GM12878 (cell line): Measurements from ENCODE around the gene TRIM50. TPM values are rescaled to one million over a fixed set of nuclear protein-coding genes. Genes with fewer than 3 reads are reported as not detected.

Experiments used
- ATAC-seq: fragments of 200-7000 bp; cut with Tn5 transposase; 3 replicates; pipeline ENCODE4 v1.9.1; 2020; ENCODE audit warnings: mild to moderate bottlenecking, moderate library complexity
- BruUV-seq: library from RNA; stranded (reverse); fragments of 400-500 nt; replicated peaks from 2 replicates; lab custom pipeline; 2021; lab: Mats Ljungman, UMichigan
- CTCF ChIA-PET: fragments of 300-600 bp; sonication (Branson Sonifier 250); formaldehyde crosslinking; extraction: SDS; loops from one replicate; lab custom pipeline; 2021; ENCODE audit warnings: inconsistent platforms; lab: Yijun Ruan, JAX
- POLR2A ChIA-PET: fragments of 350-600 bp; formaldehyde crosslinking; extraction: SDS; loops from one replicate; lab custom pipeline; 2021; ENCODE audit warnings: inconsistent platforms; lab: Charles Lee
- RAD21 ChIA-PET: fragments of 300-600 bp; sonication (Branson Sonifier 250); formaldehyde crosslinking; loops from one replicate; lab custom pipeline; 2023; ENCODE audit warnings: antibody characterized with exemption; ENCODE audit not compliant: unreplicated experiment; lab: Charles Lee
- SMC1A ChIA-PET: fragments of 300-600 bp; sonication (Branson Sonifier 250); formaldehyde crosslinking; loops from one replicate; lab custom pipeline; 2023; ENCODE audit not compliant: unreplicated experiment, uncharacterized antibody; lab: Charles Lee
- DNase-seq: peaks from one replicate; pipeline ENCODE4 v3.0.0-alpha.2; 2011; ENCODE audit warnings: low read depth, low spot score
- FAIRE-seq: peaks from 3 replicates; lab custom pipeline; 2011; peaks lifted over from hg19 to GRCh38; lab: Jason Lieb, UNC
- H2AFZ ChIP-seq: 2 replicates; pipeline ENCODE4 v1.6.0; 2011; ENCODE audit warnings: low read depth, low read length, control low read depth; ENCODE audit not compliant: control insufficient read depth
- H3K27ac ChIP-seq: 2 replicates; pipeline ENCODE4 v1.5.1; 2011; ENCODE audit warnings: control low read depth; ENCODE audit not compliant: control insufficient read depth, insufficient read depth
- H3K27me3 ChIP-seq, 2 experiments: replicated peaks in 1 of 2; 2 replicates each; pipeline versions ENCODE4 v1.6.0 to v1.6.1; 2011; ENCODE audit warnings: low read length in 1 of 2; ENCODE audit not compliant: control insufficient read depth in 2 of 2, insufficient read depth in 2 of 2
- H3K36me3 ChIP-seq, 2 experiments: 2 replicates each; pipeline ENCODE4 v1.5.1; 2011; ENCODE audit warnings: low read length in 1 of 2; ENCODE audit not compliant: control insufficient read depth in 2 of 2, insufficient read depth in 2 of 2
- H3K4me1 ChIP-seq: 2 replicates; pipeline ENCODE4 v1.6.1; 2011; ENCODE audit warnings: mild to moderate bottlenecking, low read length, moderate library complexity, mixed read lengths; ENCODE audit not compliant: control insufficient read depth, insufficient read depth
- H3K4me2 ChIP-seq: 2 replicates; pipeline ENCODE4 v1.6.0; 2011; ENCODE audit warnings: control low read depth; ENCODE audit not compliant: control insufficient read depth, insufficient read depth
- H3K4me3 ChIP-seq: fragments of 200-600 bp; sonication (generic); 2 replicates; pipeline ENCODE4 v1.5.1; 2016
- H3K79me2 ChIP-seq: 2 replicates; pipeline ENCODE4 v1.6.0; 2011; ENCODE audit warnings: low read length; ENCODE audit not compliant: control insufficient read depth, insufficient read depth
- H3K9ac ChIP-seq: 2 replicates; pipeline ENCODE4 v1.8.0; 2011; ENCODE audit warnings: low read length, control low read depth, mixed read lengths; ENCODE audit not compliant: control insufficient read depth, insufficient read depth
- H3K9me3 ChIP-seq: replicated peaks from 3 replicates; pipeline ENCODE4 v1.5.1; 2011; ENCODE audit warnings: mild to moderate bottlenecking, low read length; ENCODE audit not compliant: control insufficient read depth, insufficient read depth
- H4K20me1 ChIP-seq: 2 replicates; pipeline ENCODE4 v1.6.0; 2011; ENCODE audit not compliant: control insufficient read depth, insufficient read depth
- BCL11A ChIP-seq: IDR thresholded peaks from 2 replicates; pipeline ENCODE4 v1.6.1; 2011; ENCODE audit warnings: low read depth, low read length
- CREB1 ChIP-seq: IDR thresholded peaks from 2 replicates; pipeline ENCODE4 v1.6.1; 2012; ENCODE audit warnings: low read depth, mild to moderate bottlenecking, inconsistent platforms
- EED ChIP-seq: sonication (generic); IDR thresholded peaks from 2 replicates; pipeline ENCODE4 v1.6.1; 2016; ENCODE audit warnings: antibody characterized with exemption, low read depth
- FOXK2 ChIP-seq: fragments of 450-650 bp; IDR thresholded peaks from 2 replicates; pipeline ENCODE4 v1.6.1; 2017; ENCODE audit warnings: mild to moderate bottlenecking, moderate library complexity
- HDGF ChIP-seq: fragments of 450-650 bp; IDR thresholded peaks from 2 replicates; pipeline ENCODE4 v1.6.1; 2016; ENCODE audit warnings: antibody characterized with exemption
- IKZF2 ChIP-seq, 2 experiments: fragments of 450-650 bp; IDR thresholded peaks; 2 replicates each; pipeline ENCODE4 v1.6.1; 2017; ENCODE audit warnings: mild to moderate bottlenecking in 2 of 2, moderate library complexity in 2 of 2
- IRF4 ChIP-seq: IDR thresholded peaks from 2 replicates; pipeline ENCODE4 v1.6.1; 2011; ENCODE audit warnings: low read depth, low read length
- JUND ChIP-seq: IDR thresholded peaks from 2 replicates; pipeline ENCODE4 v1.6.1; 2012; ENCODE audit warnings: low read depth, mild to moderate bottlenecking, low read length, improper control_type of control experiment, moderate library complexity
- PAX8 ChIP-seq: fragments of 450-650 bp; IDR thresholded peaks from 2 replicates; pipeline ENCODE4 v1.6.1; 2017; ENCODE audit warnings: mild to moderate bottlenecking, moderate library complexity
- RAD21 ChIP-seq: IDR thresholded peaks from 2 replicates; pipeline ENCODE4 v1.6.1; 2011; ENCODE audit warnings: mild to moderate bottlenecking, low read depth, low read length, moderate library complexity; ENCODE audit not compliant: insufficient read depth
- RB1 ChIP-seq: fragments of 450-650 bp; formaldehyde crosslinking; IDR thresholded peaks from 2 replicates; pipeline ENCODE4 v1.6.1; 2017; ENCODE audit warnings: mild to moderate bottlenecking, borderline replicate concordance
- RCOR1 ChIP-seq: conservative IDR thresholded peaks from 2 replicates; pipeline ENCODE4 v1.6.1; 2012; ENCODE audit warnings: low read depth, low read length, improper control_type of control experiment
- RFX5 ChIP-seq: IDR thresholded peaks from 2 replicates; pipeline ENCODE4 v1.6.1; 2011; ENCODE audit warnings: low read depth, low read length, improper control_type of control experiment
- YY1 ChIP-seq: IDR thresholded peaks from 2 replicates; pipeline ENCODE4 v1.6.1; 2011; ENCODE audit warnings: low read depth, mild to moderate bottlenecking, low read length
- WGBS: methylation state at CpG from one replicate; pipeline ENCODE4 v1.1.6; 2016; ENCODE audit warnings: low lambda C conversion rate; ENCODE audit not compliant: insufficient replicate concordance, insufficient coverage; ENCODE audit errors: missing lambda C conversion rate; 5-methylcytosine and 5-hydroxymethylcytosine counted together
- in situ Hi-C: fragments of 300-500 bp; cut with MboI; formaldehyde crosslinking; loops from 9 replicates; pipeline ENCODE4 v1.14.3; 2018; ENCODE audit warnings: mixed read lengths
- intact Hi-C: fragments of 100-400 bp; cut with micrococcal nuclease; formaldehyde crosslinking; loops from one replicate; pipeline ENCODE4 v1.14.2; 2022; ENCODE audit not compliant: unreplicated experiment
- polyA plus RNA-seq, 11 experiments: library from polyadenylated mRNA; depleted of rRNA in 4 of 11; unstranded in 6 of 11; stranded (reverse) in 5 of 11; fragments of >200 nt; fragmentation: Nextera tagmentation in 4 of 11; fragmentation: Illumina TruSeq in 1 of 11; extraction: Ambion mirVana in 4 of 11; extraction: Trizol in 1 of 11; gene quantifications; 1 replicate in 1 of 11; 2 replicates in 10 of 11; pipeline versions ENCODE4 v1.2.1 to v1.2.3, GENCODE V29; 2011 to 2016; ENCODE audit warnings: inconsistent platforms in 2 of 11, missing spikeins in 2 of 11, low read depth in 1 of 11
- total RNA-seq, 4 experiments: library from RNA; depleted of rRNA in 3 of 4; stranded (reverse); fragments of >200 nt in 3 of 4; fragmentation: Illumina TruSeq in 1 of 4; extraction: Trizol in 1 of 4; gene quantifications; 2 replicates each; pipeline versions ENCODE4 v1.2.1 to v1.2.3, GENCODE V29; 2013 to 2021
- TF ChIP-seq, protein P1 (sequence below): fragments of 450-650 bp; IDR thresholded peaks from 2 replicates; pipeline ENCODE4 v1.6.1; 2017; ENCODE audit warnings: antibody characterized with exemption, mild to moderate bottlenecking, moderate library complexity
- TF ChIP-seq, protein P2 (sequence below): fragments of 450-650 bp; formaldehyde crosslinking; IDR thresholded peaks from 2 replicates; pipeline ENCODE4 v1.5.0; 2022; ENCODE audit warnings: mild to moderate bottlenecking, missing genetic modification characterization

Gene TRIM50
- total and polyA plus RNA-seq, 10 of the 15 experiments (the other 5 are each of a cell fraction or from before 2014, with no cell fraction given), result not detected

DNA sequence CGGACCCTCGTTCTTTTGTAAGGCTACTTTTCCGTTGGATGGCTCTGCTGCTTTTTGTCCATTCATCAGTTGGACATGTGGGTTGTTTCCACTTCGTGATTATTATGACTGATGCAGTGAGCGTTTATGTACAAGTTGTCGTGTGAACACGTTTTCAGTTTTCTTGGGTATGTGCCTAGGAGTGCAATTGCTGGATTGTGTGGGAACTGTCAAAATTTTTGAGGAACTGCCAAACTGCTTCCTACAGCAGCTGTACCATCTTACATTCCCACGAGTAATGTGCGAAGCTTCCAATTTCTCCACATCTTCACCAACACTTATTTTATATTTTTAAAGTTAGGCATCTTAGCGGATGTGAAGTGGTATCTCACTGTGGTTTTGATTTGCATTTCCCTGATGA, 10.4 kb upstream of the TRIM50 start:
- H3K36me3 ChIP-seq, result no peaks in the 10 kb centered on the region
- no peak overlapping the region for H3K4me3 ChIP-seq
- H3K4me1 ChIP-seq, result no peaks in the 10 kb centered on the region
- no peak for ATAC-seq
- SMC1A ChIA-PET, result no interaction called here
- in situ Hi-C loops, result no loop called here
- BruUV-seq, result no TSS peak
- H4K20me1 ChIP-seq, result no peaks in the 10 kb centered on the region
- no peak for FAIRE-seq
- no peaks in the 10 kb centered on the region for H3K27me3 ChIP-seq
- TF ChIP-seq IKZF2 (IDR thresholded peaks at IDR 0.05) (no peak), RFX5 (no peak), IRF4 (no peak), CREB1 (no peak), RCOR1 (no peak), JUND (no peak), RB1 (no peak), RAD21 (no peak), FOXK2 (no peak), HDGF (no peak), PAX8 (no peak), BCL11A (no peak), YY1 (no peak), EED (no peak)
- TF ChIP-seq, protein P1, sequence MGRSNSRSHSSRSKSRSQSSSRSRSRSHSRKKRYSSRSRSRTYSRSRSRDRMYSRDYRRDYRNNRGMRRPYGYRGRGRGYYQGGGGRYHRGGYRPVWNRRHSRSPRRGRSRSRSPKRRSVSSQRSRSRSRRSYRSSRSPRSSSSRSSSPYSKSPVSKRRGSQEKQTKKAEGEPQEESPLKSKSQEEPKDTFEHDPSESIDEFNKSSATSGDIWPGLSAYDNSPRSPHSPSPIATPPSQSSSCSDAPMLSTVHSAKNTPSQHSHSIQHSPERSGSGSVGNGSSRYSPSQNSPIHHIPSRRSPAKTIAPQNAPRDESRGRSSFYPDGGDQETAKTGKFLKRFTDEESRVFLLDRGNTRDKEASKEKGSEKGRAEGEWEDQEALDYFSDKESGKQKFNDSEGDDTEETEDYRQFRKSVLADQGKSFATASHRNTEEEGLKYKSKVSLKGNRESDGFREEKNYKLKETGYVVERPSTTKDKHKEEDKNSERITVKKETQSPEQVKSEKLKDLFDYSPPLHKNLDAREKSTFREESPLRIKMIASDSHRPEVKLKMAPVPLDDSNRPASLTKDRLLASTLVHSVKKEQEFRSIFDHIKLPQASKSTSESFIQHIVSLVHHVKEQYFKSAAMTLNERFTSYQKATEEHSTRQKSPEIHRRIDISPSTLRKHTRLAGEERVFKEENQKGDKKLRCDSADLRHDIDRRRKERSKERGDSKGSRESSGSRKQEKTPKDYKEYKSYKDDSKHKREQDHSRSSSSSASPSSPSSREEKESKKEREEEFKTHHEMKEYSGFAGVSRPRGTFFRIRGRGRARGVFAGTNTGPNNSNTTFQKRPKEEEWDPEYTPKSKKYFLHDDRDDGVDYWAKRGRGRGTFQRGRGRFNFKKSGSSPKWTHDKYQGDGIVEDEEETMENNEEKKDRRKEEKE, result no peak
- TF ChIP-seq, protein P2, sequence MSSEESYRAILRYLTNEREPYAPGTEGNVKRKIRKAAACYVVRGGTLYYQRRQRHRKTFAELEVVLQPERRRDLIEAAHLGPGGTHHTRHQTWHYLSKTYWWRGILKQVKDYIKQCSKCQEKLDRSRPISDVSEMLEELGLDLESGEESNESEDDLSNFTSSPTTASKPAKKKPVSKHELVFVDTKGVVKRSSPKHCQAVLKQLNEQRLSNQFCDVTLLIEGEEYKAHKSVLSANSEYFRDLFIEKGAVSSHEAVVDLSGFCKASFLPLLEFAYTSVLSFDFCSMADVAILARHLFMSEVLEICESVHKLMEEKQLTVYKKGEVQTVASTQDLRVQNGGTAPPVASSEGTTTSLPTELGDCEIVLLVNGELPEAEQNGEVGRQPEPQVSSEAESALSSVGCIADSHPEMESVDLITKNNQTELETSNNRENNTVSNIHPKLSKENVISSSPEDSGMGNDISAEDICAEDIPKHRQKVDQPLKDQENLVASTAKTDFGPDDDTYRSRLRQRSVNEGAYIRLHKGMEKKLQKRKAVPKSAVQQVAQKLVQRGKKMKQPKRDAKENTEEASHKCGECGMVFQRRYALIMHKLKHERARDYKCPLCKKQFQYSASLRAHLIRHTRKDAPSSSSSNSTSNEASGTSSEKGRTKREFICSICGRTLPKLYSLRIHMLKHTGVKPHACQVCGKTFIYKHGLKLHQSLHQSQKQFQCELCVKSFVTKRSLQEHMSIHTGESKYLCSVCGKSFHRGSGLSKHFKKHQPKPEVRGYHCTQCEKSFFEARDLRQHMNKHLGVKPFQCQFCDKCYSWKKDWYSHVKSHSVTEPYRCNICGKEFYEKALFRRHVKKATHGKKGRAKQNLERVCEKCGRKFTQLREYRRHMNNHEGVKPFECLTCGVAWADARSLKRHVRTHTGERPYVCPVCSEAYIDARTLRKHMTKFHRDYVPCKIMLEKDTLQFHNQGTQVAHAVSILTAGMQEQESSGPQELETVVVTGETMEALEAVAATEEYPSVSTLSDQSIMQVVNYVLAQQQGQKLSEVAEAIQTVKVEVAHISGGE (CRISPR knock-in tag), result no peak
- TF ChIP-seq, all 136 proteins: peak for 0
- ChIA-PET RAD21 (no interaction called here), POLR2A (no interaction called here), CTCF (no interaction called here)
- intact Hi-C loops, result no loop called here
- no peak overlapping the region for H2AFZ ChIP-seq
- H3K4me2 ChIP-seq, result no peak overlapping the region
- H3K27ac ChIP-seq, result no peak overlapping the region
- H3K9me3 ChIP-seq, result no peaks in the 10 kb centered on the region
- no peak for DNase-seq
- 26% methylated on average over 10 of the region's 10 CpGs for WGBS
- H3K79me2 ChIP-seq, result no peaks in the 10 kb centered on the region
- no peak overlapping the region for H3K9ac ChIP-seq
